Tibial nerve (tissue), 4 donors: ENCODE results near the gene SNRNP48.

ENCODE experiments used
- CTCF ChIP-seq, 5 experiments: fragments of 200-600 bp in 3 of 5; fragments of 450-650 bp in 2 of 5; sonication (generic) in 3 of 5; IDR thresholded peaks; one replicate each; pipeline ENCODE4 v1.5.1; 2016 to 2019; ENCODE audit warnings: antibody characterized with exemption in 5 of 5, mild to moderate bottlenecking in 3 of 5, moderate library complexity in 2 of 5
- EP300 ChIP-seq, 2 donors: sonication (generic); formaldehyde crosslinking; IDR thresholded peaks; one replicate each; pipeline ENCODE4 v1.6.1; 2017; ENCODE audit warnings: antibody characterized with exemption in 2 of 2, mild to moderate bottlenecking in 1 of 2
- POLR2A ChIP-seq, 2 donors: fragments of 450-650 bp; IDR thresholded peaks; one replicate each; pipeline ENCODE4 v1.6.1; 2017; ENCODE audit warnings: antibody characterized with exemption in 2 of 2, mild to moderate bottlenecking in 2 of 2, moderate library complexity in 2 of 2

GRCh38 chr6:7562769-7563168 is 27.2 kb upstream of the SNRNP48 start:
- TF ChIP-seq CTCF (IDR thresholded peaks at IDR 0.05) (no peak), EP300 (IDR thresholded peaks at IDR 0.05) (no peak), POLR2A (IDR thresholded peaks at IDR 0.05) (no peak)
